ENCODE results near the gene ZC2HC1C. TPM values are rescaled to one million over a fixed set of nuclear protein-coding genes. Genes with fewer than 3 reads are reported as not detected.

ZC2HC1C gene
- total and polyA plus RNA-seq, 9 of the 15 experiments (the other 6 are each of a cell fraction or from before 2014, with no cell fraction given) = 6.3 to 9.2 (median 7.7) TPM

GRCh38 chr14:75069121-75069810 is at the start of gene ZC2HC1C (continued):
- no peak for TF ChIP-seq NR3C1 (CRISPR knock-in tag; IDR thresholded peaks at IDR 0.05)
- TF ChIP-seq SFPQ (IDR thresholded peaks at IDR 0.05; ENCODE audit: low read depth, low read length) = no peak
- no peak for TF ChIP-seq ZNF445 (CRISPR knock-in tag; IDR thresholded peaks at IDR 0.05; ENCODE audit: low read depth)
- no peak for TF ChIP-seq ZNF699 (CRISPR knock-in tag; IDR thresholded peaks at IDR 0.05; ENCODE audit: insufficient replicate concordance)
- TF ChIP-seq, protein P1, sequence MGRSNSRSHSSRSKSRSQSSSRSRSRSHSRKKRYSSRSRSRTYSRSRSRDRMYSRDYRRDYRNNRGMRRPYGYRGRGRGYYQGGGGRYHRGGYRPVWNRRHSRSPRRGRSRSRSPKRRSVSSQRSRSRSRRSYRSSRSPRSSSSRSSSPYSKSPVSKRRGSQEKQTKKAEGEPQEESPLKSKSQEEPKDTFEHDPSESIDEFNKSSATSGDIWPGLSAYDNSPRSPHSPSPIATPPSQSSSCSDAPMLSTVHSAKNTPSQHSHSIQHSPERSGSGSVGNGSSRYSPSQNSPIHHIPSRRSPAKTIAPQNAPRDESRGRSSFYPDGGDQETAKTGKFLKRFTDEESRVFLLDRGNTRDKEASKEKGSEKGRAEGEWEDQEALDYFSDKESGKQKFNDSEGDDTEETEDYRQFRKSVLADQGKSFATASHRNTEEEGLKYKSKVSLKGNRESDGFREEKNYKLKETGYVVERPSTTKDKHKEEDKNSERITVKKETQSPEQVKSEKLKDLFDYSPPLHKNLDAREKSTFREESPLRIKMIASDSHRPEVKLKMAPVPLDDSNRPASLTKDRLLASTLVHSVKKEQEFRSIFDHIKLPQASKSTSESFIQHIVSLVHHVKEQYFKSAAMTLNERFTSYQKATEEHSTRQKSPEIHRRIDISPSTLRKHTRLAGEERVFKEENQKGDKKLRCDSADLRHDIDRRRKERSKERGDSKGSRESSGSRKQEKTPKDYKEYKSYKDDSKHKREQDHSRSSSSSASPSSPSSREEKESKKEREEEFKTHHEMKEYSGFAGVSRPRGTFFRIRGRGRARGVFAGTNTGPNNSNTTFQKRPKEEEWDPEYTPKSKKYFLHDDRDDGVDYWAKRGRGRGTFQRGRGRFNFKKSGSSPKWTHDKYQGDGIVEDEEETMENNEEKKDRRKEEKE (IDR thresholded peaks at IDR 0.05; ENCODE audit: borderline replicate concordance in 1 of 2, control insufficient read depth in 1 of 2, low read depth in 2 of 2, low read length in 1 of 2) = no peak
- no peak for TF ChIP-seq HNRNPH1 (optimal IDR thresholded peaks at IDR 0.05; ENCODE audit: low read depth, low read length)
- TF ChIP-seq ELF2 (CRISPR knock-in tag; IDR thresholded peaks at IDR 0.05) = no peak
- no peak; the same call in 1 of the 2 replicates for TF ChIP-seq TOE1 (IDR thresholded peaks at IDR 0.05; ENCODE audit: borderline replicate concordance)
- TF ChIP-seq TOE1 (CRISPR knock-in tag; IDR thresholded peaks at IDR 0.05; ENCODE audit: borderline replicate concordance, low read depth) = no peak
- no peak for TF ChIP-seq ZSCAN29 (IDR thresholded peaks at IDR 0.05)
- no peak for TF ChIP-seq ZFPM2 (CRISPR knock-in tag; IDR thresholded peaks at IDR 0.05)
- TF ChIP-seq, protein P2, sequence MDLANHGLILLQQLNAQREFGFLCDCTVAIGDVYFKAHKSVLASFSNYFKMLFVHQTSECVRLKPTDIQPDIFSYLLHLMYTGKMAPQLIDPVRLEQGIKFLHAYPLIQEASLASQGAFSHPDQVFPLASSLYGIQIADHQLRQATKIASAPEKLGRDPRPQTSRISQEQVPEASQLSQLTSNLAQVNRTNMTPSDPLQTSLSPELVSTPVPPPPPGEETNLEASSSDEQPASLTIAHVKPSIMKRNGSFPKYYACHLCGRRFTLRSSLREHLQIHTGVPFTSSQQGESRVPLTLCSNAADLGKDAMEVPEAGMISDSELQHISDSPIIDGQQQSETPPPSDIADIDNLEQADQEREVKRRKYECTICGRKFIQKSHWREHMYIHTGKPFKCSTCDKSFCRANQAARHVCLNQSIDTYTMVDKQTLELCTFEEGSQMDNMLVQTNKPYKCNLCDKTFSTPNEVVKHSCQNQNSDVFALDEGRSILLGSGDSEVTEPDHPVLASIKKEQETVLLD (IDR thresholded peaks at IDR 0.05) = peak; percentile 91
- TF ChIP-seq ZBTB49 (CRISPR knock-in tag; IDR thresholded peaks at IDR 0.05; ENCODE audit: borderline replicate concordance) = no peak
- TF ChIP-seq, protein P3, sequence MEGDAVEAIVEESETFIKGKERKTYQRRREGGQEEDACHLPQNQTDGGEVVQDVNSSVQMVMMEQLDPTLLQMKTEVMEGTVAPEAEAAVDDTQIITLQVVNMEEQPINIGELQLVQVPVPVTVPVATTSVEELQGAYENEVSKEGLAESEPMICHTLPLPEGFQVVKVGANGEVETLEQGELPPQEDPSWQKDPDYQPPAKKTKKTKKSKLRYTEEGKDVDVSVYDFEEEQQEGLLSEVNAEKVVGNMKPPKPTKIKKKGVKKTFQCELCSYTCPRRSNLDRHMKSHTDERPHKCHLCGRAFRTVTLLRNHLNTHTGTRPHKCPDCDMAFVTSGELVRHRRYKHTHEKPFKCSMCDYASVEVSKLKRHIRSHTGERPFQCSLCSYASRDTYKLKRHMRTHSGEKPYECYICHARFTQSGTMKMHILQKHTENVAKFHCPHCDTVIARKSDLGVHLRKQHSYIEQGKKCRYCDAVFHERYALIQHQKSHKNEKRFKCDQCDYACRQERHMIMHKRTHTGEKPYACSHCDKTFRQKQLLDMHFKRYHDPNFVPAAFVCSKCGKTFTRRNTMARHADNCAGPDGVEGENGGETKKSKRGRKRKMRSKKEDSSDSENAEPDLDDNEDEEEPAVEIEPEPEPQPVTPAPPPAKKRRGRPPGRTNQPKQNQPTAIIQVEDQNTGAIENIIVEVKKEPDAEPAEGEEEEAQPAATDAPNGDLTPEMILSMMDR (IDR thresholded peaks at IDR 0.05 in 2 of 3, conservative IDR thresholded peaks at IDR 0.05 in 1 of 3; ENCODE audit: insufficient read depth in 2 of 3, low read depth in 1 of 3, low read length in 3 of 3) = no peak
- no peak for TF ChIP-seq HCFC1 (IDR thresholded peaks at IDR 0.05; ENCODE audit: low read depth, low read length)
- no peak for TF ChIP-seq HNRNPUL1 (IDR thresholded peaks at IDR 0.05; ENCODE audit: low read length)

All from K562 (cell line).